ENCODE measurements around the gene MTX3. TPM values are rescaled to one million over a fixed set of nuclear protein-coding genes. Genes with fewer than 3 reads are reported as not detected.

The MTX3 gene
- total RNA-seq, 1 donor from 2014 or later: 28.4 TPM

DNA sequence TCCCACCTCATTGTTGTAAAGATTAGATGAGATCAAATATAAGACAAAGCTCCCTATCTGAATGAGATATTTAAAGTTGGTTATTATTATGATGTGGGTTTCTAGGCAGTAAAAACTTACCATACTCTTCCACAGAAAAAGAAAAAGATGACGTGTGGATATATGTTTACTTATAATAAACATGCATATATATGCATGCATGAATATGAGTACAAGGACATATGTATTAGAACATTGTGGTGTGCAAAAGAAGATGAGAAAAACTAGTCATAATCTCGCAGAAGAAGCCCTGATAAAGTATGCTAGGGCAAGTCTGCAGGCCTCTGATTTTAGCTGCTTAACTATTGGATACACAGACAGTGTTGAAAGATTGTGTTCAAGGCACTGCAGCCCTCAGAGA lies 34.0 kb upstream of the MTX3 start:
- no peak overlapping the region for H3K27ac Mint-ChIP-seq
- DNase-seq (ENCODE audit: low spot score in 2 of 2, unreplicated experiment in 2 of 2): no peak
- TF ChIP-seq, protein P1, sequence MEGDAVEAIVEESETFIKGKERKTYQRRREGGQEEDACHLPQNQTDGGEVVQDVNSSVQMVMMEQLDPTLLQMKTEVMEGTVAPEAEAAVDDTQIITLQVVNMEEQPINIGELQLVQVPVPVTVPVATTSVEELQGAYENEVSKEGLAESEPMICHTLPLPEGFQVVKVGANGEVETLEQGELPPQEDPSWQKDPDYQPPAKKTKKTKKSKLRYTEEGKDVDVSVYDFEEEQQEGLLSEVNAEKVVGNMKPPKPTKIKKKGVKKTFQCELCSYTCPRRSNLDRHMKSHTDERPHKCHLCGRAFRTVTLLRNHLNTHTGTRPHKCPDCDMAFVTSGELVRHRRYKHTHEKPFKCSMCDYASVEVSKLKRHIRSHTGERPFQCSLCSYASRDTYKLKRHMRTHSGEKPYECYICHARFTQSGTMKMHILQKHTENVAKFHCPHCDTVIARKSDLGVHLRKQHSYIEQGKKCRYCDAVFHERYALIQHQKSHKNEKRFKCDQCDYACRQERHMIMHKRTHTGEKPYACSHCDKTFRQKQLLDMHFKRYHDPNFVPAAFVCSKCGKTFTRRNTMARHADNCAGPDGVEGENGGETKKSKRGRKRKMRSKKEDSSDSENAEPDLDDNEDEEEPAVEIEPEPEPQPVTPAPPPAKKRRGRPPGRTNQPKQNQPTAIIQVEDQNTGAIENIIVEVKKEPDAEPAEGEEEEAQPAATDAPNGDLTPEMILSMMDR (IDR thresholded peaks at IDR 0.05; ENCODE audit: unreplicated experiment): no peak
- peaks cover 24% of the 10 kb centered on the region for H3K27me3 Mint-ChIP-seq (ENCODE audit: low read depth)
- H3K4me1 Mint-ChIP-seq: no peaks in the 10 kb centered on the region
- no peaks in the 10 kb centered on the region for H3K36me3 Mint-ChIP-seq
- no peaks in the 10 kb centered on the region for H3K9me3 Mint-ChIP-seq
- H3K4me3 Mint-ChIP-seq: no peak overlapping the region

DNA sequence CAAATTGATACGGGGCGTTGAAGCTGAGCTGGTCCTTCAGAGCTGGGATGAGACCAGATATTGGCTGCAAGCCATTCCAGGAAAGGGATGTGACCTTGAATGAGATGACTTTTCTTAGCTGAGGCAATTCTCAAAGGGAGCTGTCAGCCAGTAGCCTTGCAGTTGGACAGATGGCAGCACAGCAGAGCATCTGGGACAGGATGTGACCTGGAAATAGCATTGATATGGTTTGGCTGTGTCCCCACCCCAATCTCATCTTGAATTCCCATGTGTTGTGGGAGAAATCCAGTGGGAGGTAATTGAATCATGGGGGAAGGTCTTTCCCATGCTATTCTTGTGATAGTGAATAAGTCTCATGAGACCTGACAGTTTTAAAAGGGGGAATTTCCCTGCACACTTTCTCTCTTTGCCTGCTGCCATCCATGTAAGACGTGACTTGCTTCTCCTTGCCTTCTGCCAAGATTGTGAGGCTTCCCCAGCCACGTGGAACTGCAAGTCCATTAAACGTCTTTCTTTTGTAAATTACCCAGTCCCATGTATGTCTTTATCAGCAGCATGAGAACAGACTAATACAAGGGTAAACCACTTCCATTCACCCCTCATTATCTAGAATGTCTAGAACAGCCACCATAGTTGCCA lies 19.8 kb upstream of the MTX3 start:
- no peaks in the 10 kb centered on the region for H3K4me1 Mint-ChIP-seq
- DNase-seq (ENCODE audit: low spot score in 2 of 2, unreplicated experiment in 2 of 2): no peak
- H3K36me3 Mint-ChIP-seq: peaks cover 12% of the 10 kb centered on the region
- peaks cover 4% of the 10 kb centered on the region for H3K9me3 Mint-ChIP-seq
- peaks cover 2% of the 10 kb centered on the region for H3K27me3 Mint-ChIP-seq (ENCODE audit: low read depth)
- no peak overlapping the region for H3K27ac Mint-ChIP-seq
- no peak overlapping the region for H3K4me3 Mint-ChIP-seq
- TF ChIP-seq, protein P1 (IDR thresholded peaks at IDR 0.05; ENCODE audit: unreplicated experiment): no peak

DNA sequence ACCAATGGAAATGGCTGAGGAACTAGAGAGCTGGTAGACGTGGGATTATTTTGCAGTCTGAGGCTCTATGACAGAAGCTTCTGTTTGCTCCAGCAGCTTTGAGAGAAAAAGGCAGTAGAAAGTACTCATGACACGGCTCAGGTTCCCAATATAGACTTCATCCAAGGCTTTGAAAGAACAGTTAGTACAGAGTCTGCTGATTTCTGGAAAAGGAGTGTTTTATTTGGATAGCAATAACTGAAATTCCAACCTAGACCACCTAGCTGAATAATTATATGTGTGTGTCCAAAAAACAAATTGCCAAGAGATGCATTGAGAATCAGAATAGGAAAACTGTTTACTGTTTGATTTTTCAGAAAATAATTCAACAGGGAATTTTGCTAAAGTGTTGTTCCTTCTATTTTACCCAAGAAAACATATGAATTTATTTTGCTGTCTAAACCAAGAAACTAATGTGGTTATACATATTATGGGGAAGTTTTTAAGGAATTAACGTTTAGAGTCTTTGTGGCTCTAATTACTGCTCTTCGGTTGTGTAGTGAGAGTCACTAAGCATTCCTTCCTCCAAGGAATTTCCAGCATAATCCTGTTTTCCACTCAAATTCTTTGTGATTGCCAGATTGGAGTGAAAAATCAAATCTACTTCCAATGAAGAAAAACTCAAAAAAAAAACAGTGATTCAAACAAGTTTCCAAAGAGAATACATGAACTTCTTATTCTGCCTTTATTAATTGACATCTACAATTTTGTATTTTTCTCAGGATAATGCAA lies 18.1 kb upstream of the MTX3 start:
- no peaks in the 10 kb centered on the region for H3K4me1 Mint-ChIP-seq
- H3K36me3 Mint-ChIP-seq: peaks cover 3% of the 10 kb centered on the region
- H3K9me3 Mint-ChIP-seq: peaks cover 4% of the 10 kb centered on the region
- H3K27me3 Mint-ChIP-seq (ENCODE audit: low read depth): no peaks in the 10 kb centered on the region
- H3K27ac Mint-ChIP-seq: no peak overlapping the region
- DNase-seq (ENCODE audit: low spot score in 2 of 2, unreplicated experiment in 2 of 2): no peak
- TF ChIP-seq, protein P1 (IDR thresholded peaks at IDR 0.05; ENCODE audit: unreplicated experiment): no peak
- no peak overlapping the region for H3K4me3 Mint-ChIP-seq

DNA sequence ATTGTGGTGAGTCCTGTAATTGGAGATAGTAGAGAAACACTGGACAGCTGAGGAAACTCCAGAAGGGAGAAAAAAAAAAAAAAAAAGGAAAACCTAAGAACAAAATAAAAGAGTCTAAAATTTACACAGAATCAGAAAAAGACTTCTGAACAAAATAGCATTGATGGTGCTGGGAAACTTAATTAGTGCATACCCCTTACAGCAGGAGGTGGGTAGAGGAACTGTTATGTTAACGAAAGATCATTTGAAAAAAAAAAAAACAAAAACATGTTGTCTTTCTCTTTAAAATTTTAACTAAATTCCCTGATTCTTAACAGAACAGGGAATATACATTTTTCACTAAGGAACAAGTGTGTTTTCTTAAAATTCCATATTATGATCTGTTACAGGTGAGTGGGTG lies 11.6 kb upstream of the MTX3 start:
- no peaks in the 10 kb centered on the region for H3K9me3 Mint-ChIP-seq
- no peak overlapping the region for H3K4me3 Mint-ChIP-seq
- H3K36me3 Mint-ChIP-seq: peaks cover 5% of the 10 kb centered on the region
- no peak for DNase-seq (ENCODE audit: low spot score in 2 of 2, unreplicated experiment in 2 of 2)
- TF ChIP-seq, protein P1 (IDR thresholded peaks at IDR 0.05; ENCODE audit: unreplicated experiment): no peak
- H3K27me3 Mint-ChIP-seq (ENCODE audit: low read depth): no peaks in the 10 kb centered on the region
- H3K4me1 Mint-ChIP-seq: no peaks in the 10 kb centered on the region
- H3K27ac Mint-ChIP-seq: no peak overlapping the region

DNA sequence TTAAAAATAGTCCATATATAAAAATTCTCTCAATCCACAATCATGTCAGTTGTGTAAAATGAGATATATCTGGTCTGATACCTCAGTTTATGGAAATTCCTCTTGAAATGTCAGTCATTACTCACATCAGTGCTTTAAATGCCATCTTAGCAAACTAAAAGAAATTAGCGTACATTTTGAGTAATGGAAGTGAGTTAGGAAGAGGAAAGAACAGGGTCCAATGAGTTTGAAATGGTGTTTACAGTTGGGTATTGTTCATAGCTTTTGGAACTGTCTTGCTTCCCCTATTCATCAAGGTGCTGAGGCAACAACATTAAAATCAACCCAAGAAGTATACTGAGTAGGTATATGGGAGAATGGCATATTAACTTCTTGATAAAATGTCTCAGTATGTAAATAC lies 8.7 kb upstream of the MTX3 start:
- Mint-ChIP-seq H3K27me3 (ENCODE audit: low read depth) (peaks cover 8% of the 10 kb centered on the region), H3K9me3 (no peaks in the 10 kb centered on the region), H3K4me1 (no peaks in the 10 kb centered on the region), H3K4me3 (no peak overlapping the region), H3K27ac (no peak overlapping the region), H3K36me3 (peaks cover 2% of the 10 kb centered on the region)
- no peak for DNase-seq (ENCODE audit: low spot score in 2 of 2, unreplicated experiment in 2 of 2)
- TF ChIP-seq, protein P1 (IDR thresholded peaks at IDR 0.05; ENCODE audit: unreplicated experiment): no peak

Measured in mesothelial cell of epicardium (in vitro differentiated cells).